ENCODE data around the gene PPP1R11. TPM values are rescaled to one million over a fixed set of nuclear protein-coding genes. Genes with fewer than 3 reads are reported as not detected.

The PPP1R11 gene
- total and polyA plus RNA-seq, 2 of the 13 experiments (the other 11 are each of a cell fraction or from before 2014, with no cell fraction given) = 32.1 to 58.9 TPM

DNA sequence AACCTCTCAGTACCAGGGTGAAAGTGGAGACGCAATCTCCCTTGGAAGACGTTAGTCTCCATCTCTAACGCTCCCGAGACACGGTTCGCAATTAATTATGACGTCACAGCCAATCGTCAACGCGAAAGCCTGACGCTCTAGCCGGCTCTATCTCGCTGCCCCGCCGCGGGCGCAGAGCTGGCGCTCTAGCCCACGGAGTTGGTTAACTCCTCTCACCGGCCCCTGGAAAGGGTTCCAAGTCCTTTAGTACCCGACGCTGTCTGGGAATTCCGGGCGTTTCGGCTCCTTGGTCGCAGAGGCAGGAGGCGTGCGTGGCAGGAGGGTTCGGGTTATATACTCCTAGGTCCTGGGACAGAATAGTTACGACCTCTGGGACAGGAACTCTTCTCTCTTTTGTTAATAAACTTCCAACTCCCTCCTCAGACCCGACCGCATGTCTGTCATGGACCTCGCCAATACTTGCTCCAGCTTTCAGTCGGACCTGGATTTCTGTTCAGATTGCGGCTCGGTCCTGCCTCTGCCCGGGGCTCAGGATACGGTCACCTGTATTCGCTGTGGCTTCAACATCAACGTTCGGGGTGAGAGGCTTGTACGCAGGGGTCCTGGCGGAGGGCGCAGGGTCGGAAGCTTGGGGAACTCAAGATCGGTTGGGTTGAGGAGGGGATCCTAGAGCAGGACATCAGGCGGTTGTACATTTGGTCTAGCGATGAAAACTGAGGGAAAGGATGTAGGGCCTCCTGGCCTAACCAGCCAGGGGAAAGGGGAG lies 5.7 kb upstream of the PPP1R11 start, which contains the start of gene POLR1H (continued):
- TF ChIP-seq PAWR (CRISPR knock-in tag; IDR thresholded peaks at IDR 0.05; ENCODE audit: borderline replicate concordance) (no peak), BRD4 (CRISPR knock-in tag; IDR thresholded peaks at IDR 0.05) (peak; percentile 91), ZNF10 (CRISPR knock-in tag; IDR thresholded peaks at IDR 0.05; ENCODE audit: borderline replicate concordance, low read depth) (no peak), CREB1 (IDR thresholded peaks at IDR 0.05) (peak; percentile 100), CREB1 (CRISPR knock-in tag; IDR thresholded peaks at IDR 0.05) (peak; percentile 99), ZNF709 (CRISPR knock-in tag; IDR thresholded peaks at IDR 0.05) (0 out of 2 replicates have a peak, but pooled peaks have one; percentile 25), ZC3H4 (CRISPR knock-in tag; IDR thresholded peaks at IDR 0.05; ENCODE audit: borderline replicate concordance) (0 out of 2 replicates have a peak, but pooled peaks have one; percentile 11), RARA (CRISPR knock-in tag; IDR thresholded peaks at IDR 0.05) (peak; percentile 33), GABPA (IDR thresholded peaks at IDR 0.05; ENCODE audit: low read depth, low read length) (peak; percentile 33; the same call in 1 of the 2 replicates), GABPA (CRISPR knock-in tag; IDR thresholded peaks at IDR 0.05; ENCODE audit: low read depth) (peak; percentile 87), NFKB2 (CRISPR knock-in tag; IDR thresholded peaks at IDR 0.05; ENCODE audit: borderline replicate concordance) (peak; percentile 94), HMGXB3 (CRISPR knock-in tag; IDR thresholded peaks at IDR 0.05; ENCODE audit: borderline replicate concordance) (peak; percentile 51; the same call in 1 of the 2 replicates), NRL (CRISPR knock-in tag; IDR thresholded peaks at IDR 0.05; ENCODE audit: borderline replicate concordance) (no peak), BCL6 (CRISPR knock-in tag; IDR thresholded peaks at IDR 0.05) (peak; percentile 77), KDM3A (CRISPR knock-in tag; IDR thresholded peaks at IDR 0.05; ENCODE audit: low read depth) (peak; percentile 91), RBM39 (IDR thresholded peaks at IDR 0.05; ENCODE audit: low read depth, low read length, poor library complexity, severe bottlenecking) (peak; percentile 87), PHF5A (CRISPR knock-in tag; IDR thresholded peaks at IDR 0.05; ENCODE audit: low read depth, unreplicated experiment) (peak; percentile 74), ZNF510 (CRISPR knock-in tag; IDR thresholded peaks at IDR 0.05; ENCODE audit: low read depth) (0 out of 2 replicates have a peak, but pooled peaks have one; percentile 30)
- TF ChIP-seq, protein P1, sequence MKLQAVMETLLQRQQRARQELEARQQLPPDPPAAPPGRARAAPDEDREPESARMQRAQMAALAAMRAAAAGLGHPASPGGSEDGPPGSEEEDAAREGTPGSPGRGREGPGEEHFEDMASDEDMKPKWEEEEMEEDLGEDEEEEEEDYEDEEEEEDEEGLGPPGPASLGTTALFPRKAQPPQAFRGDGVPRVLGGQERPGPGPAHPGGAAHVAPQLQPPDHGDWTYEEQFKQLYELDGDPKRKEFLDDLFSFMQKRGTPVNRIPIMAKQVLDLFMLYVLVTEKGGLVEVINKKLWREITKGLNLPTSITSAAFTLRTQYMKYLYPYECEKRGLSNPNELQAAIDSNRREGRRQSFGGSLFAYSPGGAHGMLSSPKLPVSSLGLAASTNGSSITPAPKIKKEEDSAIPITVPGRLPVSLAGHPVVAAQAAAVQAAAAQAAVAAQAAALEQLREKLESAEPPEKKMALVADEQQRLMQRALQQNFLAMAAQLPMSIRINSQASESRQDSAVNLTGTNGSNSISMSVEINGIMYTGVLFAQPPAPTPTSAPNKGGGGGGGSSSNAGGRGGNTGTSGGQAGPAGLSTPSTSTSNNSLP (IDR thresholded peaks at IDR 0.05; ENCODE audit: low read depth, low read length) = peak; percentile 80
- TF ChIP-seq, protein P2, sequence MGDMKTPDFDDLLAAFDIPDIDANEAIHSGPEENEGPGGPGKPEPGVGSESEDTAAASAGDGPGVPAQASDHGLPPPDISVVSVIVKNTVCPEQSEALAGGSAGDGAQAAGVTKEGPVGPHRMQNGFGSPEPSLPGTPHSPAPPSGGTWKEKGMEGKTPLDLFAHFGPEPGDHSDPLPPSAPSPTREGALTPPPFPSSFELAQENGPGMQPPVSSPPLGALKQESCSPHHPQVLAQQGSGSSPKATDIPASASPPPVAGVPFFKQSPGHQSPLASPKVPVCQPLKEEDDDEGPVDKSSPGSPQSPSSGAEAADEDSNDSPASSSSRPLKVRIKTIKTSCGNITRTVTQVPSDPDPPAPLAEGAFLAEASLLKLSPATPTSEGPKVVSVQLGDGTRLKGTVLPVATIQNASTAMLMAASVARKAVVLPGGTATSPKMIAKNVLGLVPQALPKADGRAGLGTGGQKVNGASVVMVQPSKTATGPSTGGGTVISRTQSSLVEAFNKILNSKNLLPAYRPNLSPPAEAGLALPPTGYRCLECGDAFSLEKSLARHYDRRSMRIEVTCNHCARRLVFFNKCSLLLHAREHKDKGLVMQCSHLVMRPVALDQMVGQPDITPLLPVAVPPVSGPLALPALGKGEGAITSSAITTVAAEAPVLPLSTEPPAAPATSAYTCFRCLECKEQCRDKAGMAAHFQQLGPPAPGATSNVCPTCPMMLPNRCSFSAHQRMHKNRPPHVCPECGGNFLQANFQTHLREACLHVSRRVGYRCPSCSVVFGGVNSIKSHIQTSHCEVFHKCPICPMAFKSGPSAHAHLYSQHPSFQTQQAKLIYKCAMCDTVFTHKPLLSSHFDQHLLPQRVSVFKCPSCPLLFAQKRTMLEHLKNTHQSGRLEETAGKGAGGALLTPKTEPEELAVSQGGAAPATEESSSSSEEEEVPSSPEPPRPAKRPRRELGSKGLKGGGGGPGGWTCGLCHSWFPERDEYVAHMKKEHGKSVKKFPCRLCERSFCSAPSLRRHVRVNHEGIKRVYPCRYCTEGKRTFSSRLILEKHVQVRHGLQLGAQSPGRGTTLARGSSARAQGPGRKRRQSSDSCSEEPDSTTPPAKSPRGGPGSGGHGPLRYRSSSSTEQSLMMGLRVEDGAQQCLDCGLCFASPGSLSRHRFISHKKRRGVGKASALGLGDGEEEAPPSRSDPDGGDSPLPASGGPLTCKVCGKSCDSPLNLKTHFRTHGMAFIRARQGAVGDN (CRISPR knock-in tag; IDR thresholded peaks at IDR 0.05) = peak; percentile 89
